IPS-11a (cell line): ENCODE data around the gene CILP2.
A peak's percentile ranks its signal among the peaks of the same experiment; 100 is the strongest.

Source experiments
- H3K4me3 ChIP-seq: one replicate; pipeline ENCODE4 v1.5.1; 2013; ENCODE audit warnings: low read depth, low read length, control low read depth

Gene CILP2

GRCh38 chr19:19528721-19529490 is 9.2 kb upstream of the CILP2 start, which contains the start of gene YJEFN3:
Gene YJEFN3, plus strand, starts transcription at chr19:19528911. Its CDS starts 22 bp downstream, at chr19:19528933.
- H3K4me3 ChIP-seq = peak within 1 kb of the TSS; percentile 13

GRCh38 chr19:19529783-19530422 is 8.2 kb upstream of the CILP2 start:
- H3K4me3 ChIP-seq = no peak overlapping the region

GRCh38 chr19:19530423-19530804 is 7.7 kb upstream of the CILP2 start:
- no peak overlapping the region for H3K4me3 ChIP-seq

- no peak overlapping the region for H3K4me3 ChIP-seq
These were observed 7.2 kb upstream of the CILP2 start for GRCh38 chr19:19530889-19531288.

GRCh38 chr19:19531951-19532805 is 5.9 kb upstream of the CILP2 start:
- H3K4me3 ChIP-seq = no peak overlapping the region

GRCh38 chr19:19532806-19533701 is 5.0 kb upstream of the CILP2 start:
- H3K4me3 ChIP-seq = no peak overlapping the region

- no peak overlapping the region for H3K4me3 ChIP-seq
These were observed 4.2 kb upstream of the CILP2 start for GRCh38 chr19:19533841-19534240.

GRCh38 chr19:19534556-19535265 is 3.4 kb upstream of the CILP2 start:
- H3K4me3 ChIP-seq = no peak overlapping the region

GRCh38 chr19:19535311-19536191 is 2.5 kb upstream of the CILP2 start:
- H3K4me3 ChIP-seq = no peak overlapping the region

GRCh38 chr19:19537075-19538048 is 703 bp upstream of the CILP2 start:
- H3K4me3 ChIP-seq = no peak overlapping the region

GRCh38 chr19:19538785-19539166 is 711 bp downstream of the CILP2 start:
- peak overlapping the region; percentile 29 for H3K4me3 ChIP-seq

GRCh38 chr19:19539698-19540063 is 1.6 kb downstream of the CILP2 start:
- H3K4me3 ChIP-seq = no peak overlapping the region

GRCh38 chr19:19540064-19540714 is 2.1 kb downstream of the CILP2 start:
- H3K4me3 ChIP-seq = no peak overlapping the region

- no peak overlapping the region for H3K4me3 ChIP-seq
These were observed 2.9 kb downstream of the CILP2 start for GRCh38 chr19:19540715-19541515.

GRCh38 chr19:19541616-19542015 is 3.6 kb downstream of the CILP2 start:
- H3K4me3 ChIP-seq = no peak overlapping the region

- no peak overlapping the region for H3K4me3 ChIP-seq
These were observed 4.4 kb downstream of the CILP2 start for GRCh38 chr19:19542507-19542906.

GRCh38 chr19:19543101-19543500 is 5.0 kb downstream of the CILP2 start:
- H3K4me3 ChIP-seq = no peak overlapping the region
